ENCODE measurements around the gene WRAP73.

DNA sequence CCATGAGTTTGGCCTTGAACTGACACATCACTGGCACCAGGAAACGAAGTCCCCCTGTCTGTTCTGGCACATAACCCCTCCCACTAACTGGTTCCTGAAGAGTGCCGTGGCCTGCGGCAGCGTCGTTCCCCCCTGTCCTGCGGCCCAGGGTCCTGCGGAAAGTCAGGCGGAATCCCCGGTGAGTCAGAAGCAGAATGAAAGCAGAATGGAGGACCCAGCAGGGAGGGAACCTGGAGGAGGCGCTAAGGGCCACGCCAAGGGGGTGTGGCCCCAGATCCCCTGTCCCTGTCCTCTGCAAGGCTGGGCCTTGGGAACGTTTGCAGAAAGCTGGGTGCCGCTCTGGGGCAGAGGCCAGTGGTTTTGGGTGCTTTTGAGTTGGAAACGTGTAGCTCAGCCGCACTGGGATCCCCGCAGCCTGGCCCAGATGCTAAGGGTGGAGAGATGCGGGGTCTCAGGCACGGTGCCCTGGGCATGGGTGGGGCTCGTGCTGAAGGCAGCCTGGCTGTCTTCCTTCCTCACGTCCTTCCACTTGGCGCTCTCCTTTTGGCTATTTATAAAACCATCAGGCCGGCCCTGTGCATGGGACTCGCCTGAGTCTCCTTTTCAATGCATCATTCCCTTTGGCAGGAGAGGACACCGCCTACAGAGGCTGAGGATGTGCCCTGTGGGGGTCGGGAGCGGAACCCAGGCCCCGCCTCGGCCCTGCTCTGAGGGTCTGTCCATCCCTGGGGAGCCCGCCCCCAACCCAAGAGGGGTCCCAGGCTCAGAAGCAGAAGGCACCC, 38.6 kb upstream of the WRAP73 start:
- TF ChIP-seq EP300 (IDR thresholded peaks at IDR 0.05; ENCODE audit: borderline replicate concordance), result no peak
- TF ChIP-seq CEBPB (IDR thresholded peaks at IDR 0.05), result no peak
- TF ChIP-seq, protein P1, sequence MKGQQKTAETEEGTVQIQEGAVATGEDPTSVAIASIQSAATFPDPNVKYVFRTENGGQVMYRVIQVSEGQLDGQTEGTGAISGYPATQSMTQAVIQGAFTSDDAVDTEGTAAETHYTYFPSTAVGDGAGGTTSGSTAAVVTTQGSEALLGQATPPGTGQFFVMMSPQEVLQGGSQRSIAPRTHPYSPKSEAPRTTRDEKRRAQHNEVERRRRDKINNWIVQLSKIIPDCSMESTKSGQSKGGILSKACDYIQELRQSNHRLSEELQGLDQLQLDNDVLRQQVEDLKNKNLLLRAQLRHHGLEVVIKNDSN (IDR thresholded peaks at IDR 0.05), result no peak
- no peak for TF ChIP-seq EGR1 (IDR thresholded peaks at IDR 0.05)
- no peak for TF ChIP-seq YY1 (IDR thresholded peaks at IDR 0.05; ENCODE audit: low read depth)
- TF ChIP-seq FOXM1 (IDR thresholded peaks at IDR 0.05; ENCODE audit: borderline replicate concordance, low read depth), result no peak
- TF ChIP-seq MAX (IDR thresholded peaks at IDR 0.05), result no peak
- no peak for TF ChIP-seq REST (IDR thresholded peaks at IDR 0.05; ENCODE audit: low read depth)
- TF ChIP-seq RAD21 (IDR thresholded peaks at IDR 0.05; ENCODE audit: low read depth), result no peak

All from Ishikawa (cell line).